WTC11 (cell line): ENCODE results near the gene PFDN1. TPM values are rescaled to one million over a fixed set of nuclear protein-coding genes. Genes with fewer than 3 reads are reported as not detected.

Source experiments
- ATAC-seq: fragments of 200-7000 bp; cut with Tn5 transposase; 2 replicates; pipeline ENCODE4 v1.10.0; 2021; ENCODE audit warnings: mild to moderate bottlenecking, moderate library complexity
- CTCF ChIA-PET: fragments of 300-600 bp; sonication (Branson Sonifier 250); formaldehyde crosslinking; loops from one replicate; lab custom pipeline; 2021; ENCODE audit warnings: antibody characterized with exemption; lab: Charles Lee
- POLR2A ChIA-PET: fragments of 350-600 bp; sonication (Branson Sonifier 250); formaldehyde crosslinking; loops from one replicate; lab custom pipeline; 2021; ENCODE audit warnings: antibody characterized with exemption; lab: Charles Lee
- DNase-seq: peaks from one replicate; pipeline ENCODE4 v3.0.0; 2021; ENCODE audit warnings: low spot score
- H3K27ac Mint-ChIP-seq: 2 replicates; pipeline ENCODE4 v1.8.0; 2021; ENCODE audit warnings: mixed read lengths
- H3K27me3 Mint-ChIP-seq: 2 replicates; pipeline ENCODE4 v1.8.0; 2021; ENCODE audit warnings: low read depth, mild to moderate bottlenecking, moderate library complexity, mixed read lengths
- H3K36me3 Mint-ChIP-seq: 2 replicates; pipeline ENCODE4 v1.8.0; 2021; ENCODE audit warnings: mixed read lengths
- H3K4me1 Mint-ChIP-seq: 2 replicates; pipeline ENCODE4 v1.8.0; 2022; ENCODE audit warnings: mixed read lengths
- H3K4me3 Mint-ChIP-seq: 2 replicates; pipeline ENCODE4 v1.8.0; 2021; ENCODE audit warnings: mild to moderate bottlenecking, moderate library complexity, mixed read lengths
- H3K9me3 Mint-ChIP-seq: 2 replicates; pipeline ENCODE4 v1.8.0; 2021; ENCODE audit warnings: mixed read lengths
- ATF1 ChIP-seq: sonication (generic); formaldehyde crosslinking; IDR thresholded peaks from 2 replicates; pipeline ENCODE4 v1.8.1; 2023; ENCODE audit warnings: mild to moderate bottlenecking, moderate library complexity, missing genetic modification reagents
- E2F5 ChIP-seq: sonication (generic); formaldehyde crosslinking; IDR thresholded peaks from 2 replicates; pipeline ENCODE4 v1.8.1; 2022; ENCODE audit warnings: mild to moderate bottlenecking, moderate library complexity, missing genetic modification reagents
- FOXP4 ChIP-seq: sonication (generic); formaldehyde crosslinking; IDR thresholded peaks from 2 replicates; pipeline ENCODE4 v1.8.0; 2022; ENCODE audit warnings: mild to moderate bottlenecking, missing genetic modification reagents
- JAZF1 ChIP-seq: fragments of 250-450 bp; sonication (Bioruptor Pico); IDR thresholded peaks from 2 replicates; pipeline ENCODE4 v1.9.0; 2021; ENCODE audit warnings: moderate library complexity, mild to moderate bottlenecking, inconsistent platforms
- KAT7 ChIP-seq: sonication (generic); formaldehyde crosslinking; IDR thresholded peaks from 2 replicates; pipeline ENCODE4 v1.8.1; 2023; ENCODE audit warnings: missing genetic modification reagents, mild to moderate bottlenecking, borderline replicate concordance
- MAX ChIP-seq: sonication (generic); formaldehyde crosslinking; IDR thresholded peaks from 2 replicates; pipeline ENCODE4 v1.8.0; 2022; ENCODE audit warnings: mild to moderate bottlenecking, missing genetic modification reagents
- NR1H2 ChIP-seq: sonication (generic); formaldehyde crosslinking; IDR thresholded peaks from 2 replicates; pipeline ENCODE4 v1.9.0; 2021; ENCODE audit warnings: mild to moderate bottlenecking, moderate library complexity, missing genetic modification reagents
- SP1 ChIP-seq: sonication (generic); formaldehyde crosslinking; conservative IDR thresholded peaks from 2 replicates; pipeline ENCODE4 v1.8.1; 2022; ENCODE audit warnings: missing genetic modification reagents
- STAT6 ChIP-seq: sonication (generic); formaldehyde crosslinking; conservative IDR thresholded peaks from 2 replicates; pipeline ENCODE4 v1.8.1; 2023; ENCODE audit warnings: mild to moderate bottlenecking, low read depth, missing genetic modification reagents, moderate library complexity
- TP53 ChIP-seq: sonication (generic); formaldehyde crosslinking; IDR thresholded peaks from 2 replicates; pipeline ENCODE4 v1.8.1; 2023; ENCODE audit warnings: mild to moderate bottlenecking, missing genetic modification reagents
- USF1 ChIP-seq: sonication (generic); formaldehyde crosslinking; IDR thresholded peaks from 2 replicates; pipeline ENCODE4 v1.8.0; 2022; ENCODE audit warnings: mild to moderate bottlenecking, missing genetic modification reagents
- ZBTB43 ChIP-seq: sonication (generic); formaldehyde crosslinking; IDR thresholded peaks from 2 replicates; pipeline ENCODE4 v1.8.1; 2023; ENCODE audit warnings: mild to moderate bottlenecking, missing genetic modification reagents
- ZNF121 ChIP-seq: sonication (generic); formaldehyde crosslinking; IDR thresholded peaks from 2 replicates; pipeline ENCODE4 v1.8.0; 2023; ENCODE audit warnings: missing genetic modification reagents
- ZSCAN18 ChIP-seq: fragments of 250-450 bp; sonication (Bioruptor Pico); IDR thresholded peaks from 2 replicates; pipeline ENCODE4 v2.1.2; 2022; ENCODE audit warnings: mild to moderate bottlenecking, moderate library complexity
- total RNA-seq: library from RNA; stranded (reverse); gene quantifications from 3 replicates; pipeline ENCODE4 v1.2.3, GENCODE V29; 2021
- TF ChIP-seq, protein P1 (sequence below): fragments of 250-450 bp; sonication (Bioruptor Pico); IDR thresholded peaks from 2 replicates; pipeline ENCODE4 v1.9.0; 2021; ENCODE audit warnings: moderate library complexity, mild to moderate bottlenecking, inconsistent platforms, borderline replicate concordance
- TF ChIP-seq, protein P2 (sequence below): sonication (generic); formaldehyde crosslinking; IDR thresholded peaks from 2 replicates; pipeline ENCODE4 v1.8.0; 2023; ENCODE audit warnings: mild to moderate bottlenecking, missing genetic modification reagents
- TF ChIP-seq, protein P3 (sequence below): sonication (generic); formaldehyde crosslinking; IDR thresholded peaks from 2 replicates; pipeline ENCODE4 v1.8.1; 2022; ENCODE audit warnings: low read depth, mild to moderate bottlenecking, moderate library complexity, missing genetic modification reagents, borderline replicate concordance

Gene PFDN1
- total RNA-seq, 1 experiment from 2014 or later: 44.1 TPM

DNA sequence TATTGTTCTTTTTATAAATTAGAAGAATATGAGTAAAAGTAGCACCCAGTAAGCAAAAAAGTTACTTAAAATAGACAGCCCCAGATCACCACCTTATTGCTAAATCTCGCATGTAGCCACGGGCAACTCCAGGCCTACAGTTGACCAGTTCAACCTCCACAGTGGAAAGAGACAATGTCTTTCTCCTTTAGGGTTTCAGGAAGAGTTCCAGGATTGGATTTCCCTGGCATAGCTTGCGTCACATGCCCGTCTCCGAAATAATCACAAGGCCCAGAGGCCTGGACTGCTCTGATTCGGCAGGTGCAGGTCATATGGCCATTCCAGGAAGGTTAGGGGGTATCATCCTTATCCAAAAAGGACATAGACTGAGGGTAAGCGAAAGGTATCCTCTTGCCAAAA lies 9.9 kb upstream of the PFDN1 start (continued):
- TF ChIP-seq, protein P1, sequence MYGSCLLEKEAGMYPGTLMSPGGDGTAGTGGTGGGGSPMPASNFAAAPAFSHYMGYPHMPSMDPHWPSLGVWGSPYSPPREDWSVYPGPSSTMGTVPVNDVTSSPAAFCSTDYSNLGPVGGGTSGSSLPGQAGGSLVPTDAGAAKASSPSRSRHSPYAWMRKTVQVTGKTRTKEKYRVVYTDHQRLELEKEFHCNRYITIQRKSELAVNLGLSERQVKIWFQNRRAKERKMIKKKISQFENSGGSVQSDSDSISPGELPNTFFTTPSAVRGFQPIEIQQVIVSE: no peak
- no peak for TF ChIP-seq ZBTB43 (CRISPR knock-in tag)
- TF ChIP-seq KAT7 (CRISPR knock-in tag): no peak
- no peak for TF ChIP-seq USF1

DNA sequence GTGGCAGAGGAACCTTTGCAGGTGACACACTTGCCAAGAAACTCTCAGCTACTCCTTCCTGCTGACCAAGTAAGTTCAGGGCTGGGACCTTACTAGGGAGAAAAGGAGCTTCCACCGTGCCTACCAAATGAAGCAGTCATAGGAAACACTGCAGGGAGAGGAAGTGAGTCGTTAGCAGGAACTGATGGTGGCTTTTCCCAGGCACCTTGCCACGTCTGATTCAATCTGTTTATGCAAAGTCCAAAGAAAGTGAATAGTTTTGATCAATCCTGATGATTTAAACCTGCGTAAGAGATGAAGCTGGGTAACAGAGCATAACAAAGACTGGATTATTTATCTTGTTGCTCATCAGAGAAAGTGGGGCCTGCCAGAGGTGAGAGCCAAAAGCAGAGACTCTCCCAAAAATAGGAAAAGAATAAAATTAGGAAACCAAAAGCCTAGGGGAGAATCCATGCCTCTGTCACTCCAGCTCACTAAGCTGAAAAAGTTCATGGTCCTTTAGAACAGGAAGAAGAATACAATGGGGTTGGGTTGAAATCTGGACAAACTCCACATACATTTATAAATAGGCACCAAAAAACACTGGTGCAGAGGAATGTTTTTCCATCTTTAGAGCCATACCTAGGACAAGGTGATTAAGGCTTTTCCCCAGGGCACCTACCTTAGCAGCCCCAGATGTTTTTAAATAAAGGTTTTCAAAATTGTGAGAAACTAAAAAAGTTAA lies 9.3 kb upstream of the PFDN1 start:
- Mint-ChIP-seq H3K9me3 (no peaks in the 10 kb centered on the region), H3K36me3 (no peaks in the 10 kb centered on the region), H3K4me3 (no peak overlapping the region), H3K4me1 (peaks cover 14% of the 10 kb centered on the region), H3K27ac (peak overlapping the region; percentile 59), H3K27me3 (no peaks in the 10 kb centered on the region)
- DNase-seq (no peak), ATAC-seq (peak; percentile 94)
- ChIA-PET CTCF (interaction anchor here (0.6 to 2.6 kb wide), 6 partner anchors 16 to 72 kb away, joined by 3 to 23 read pairs (median 4); partner anchors contain the start of gene HBEGF), POLR2A (no interaction called here)
- TF ChIP-seq E2F5: no peak
- no peak for TF ChIP-seq ZBTB43 (CRISPR knock-in tag)
- no peak for TF ChIP-seq MAX (CRISPR knock-in tag)
- TF ChIP-seq, protein P2, sequence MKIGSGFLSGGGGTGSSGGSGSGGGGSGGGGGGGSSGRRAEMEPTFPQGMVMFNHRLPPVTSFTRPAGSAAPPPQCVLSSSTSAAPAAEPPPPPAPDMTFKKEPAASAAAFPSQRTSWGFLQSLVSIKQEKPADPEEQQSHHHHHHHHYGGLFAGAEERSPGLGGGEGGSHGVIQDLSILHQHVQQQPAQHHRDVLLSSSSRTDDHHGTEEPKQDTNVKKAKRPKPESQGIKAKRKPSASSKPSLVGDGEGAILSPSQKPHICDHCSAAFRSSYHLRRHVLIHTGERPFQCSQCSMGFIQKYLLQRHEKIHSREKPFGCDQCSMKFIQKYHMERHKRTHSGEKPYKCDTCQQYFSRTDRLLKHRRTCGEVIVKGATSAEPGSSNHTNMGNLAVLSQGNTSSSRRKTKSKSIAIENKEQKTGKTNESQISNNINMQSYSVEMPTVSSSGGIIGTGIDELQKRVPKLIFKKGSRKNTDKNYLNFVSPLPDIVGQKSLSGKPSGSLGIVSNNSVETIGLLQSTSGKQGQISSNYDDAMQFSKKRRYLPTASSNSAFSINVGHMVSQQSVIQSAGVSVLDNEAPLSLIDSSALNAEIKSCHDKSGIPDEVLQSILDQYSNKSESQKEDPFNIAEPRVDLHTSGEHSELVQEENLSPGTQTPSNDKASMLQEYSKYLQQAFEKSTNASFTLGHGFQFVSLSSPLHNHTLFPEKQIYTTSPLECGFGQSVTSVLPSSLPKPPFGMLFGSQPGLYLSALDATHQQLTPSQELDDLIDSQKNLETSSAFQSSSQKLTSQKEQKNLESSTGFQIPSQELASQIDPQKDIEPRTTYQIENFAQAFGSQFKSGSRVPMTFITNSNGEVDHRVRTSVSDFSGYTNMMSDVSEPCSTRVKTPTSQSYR: no peak
- no peak for TF ChIP-seq FOXP4 (CRISPR knock-in tag)
- TF ChIP-seq NR1H2 (CRISPR knock-in tag): no peak
- no peak for TF ChIP-seq STAT6 (CRISPR knock-in tag)
- no peak for TF ChIP-seq ZNF121 (CRISPR knock-in tag)
- TF ChIP-seq SP1: no peak
- no peak for TF ChIP-seq JAZF1 (CRISPR knock-in tag)
- TF ChIP-seq, protein P3, sequence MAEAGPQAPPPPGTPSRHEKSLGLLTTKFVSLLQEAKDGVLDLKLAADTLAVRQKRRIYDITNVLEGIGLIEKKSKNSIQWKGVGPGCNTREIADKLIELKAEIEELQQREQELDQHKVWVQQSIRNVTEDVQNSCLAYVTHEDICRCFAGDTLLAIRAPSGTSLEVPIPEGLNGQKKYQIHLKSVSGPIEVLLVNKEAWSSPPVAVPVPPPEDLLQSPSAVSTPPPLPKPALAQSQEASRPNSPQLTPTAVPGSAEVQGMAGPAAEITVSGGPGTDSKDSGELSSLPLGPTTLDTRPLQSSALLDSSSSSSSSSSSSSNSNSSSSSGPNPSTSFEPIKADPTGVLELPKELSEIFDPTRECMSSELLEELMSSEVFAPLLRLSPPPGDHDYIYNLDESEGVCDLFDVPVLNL (CRISPR knock-in tag): no peak
- no peak for TF ChIP-seq ATF1 (CRISPR knock-in tag)
- TF ChIP-seq ZSCAN18 (CRISPR knock-in tag): no peak
- no peak for TF ChIP-seq TP53 (CRISPR knock-in tag)
